HFFc6 (cell line): Measurements from ENCODE around the gene ACSM2A. TPM values are rescaled to one million over a fixed set of nuclear protein-coding genes. Genes with fewer than 3 reads are reported as not detected.
"Not testable (repeated sequence)": the region's sequence is repeated elsewhere in the genome, so short reads cannot be mapped to it uniquely, and the experiment has no call there.

Source experiments
- DNase-seq: peaks from one replicate; pipeline ENCODE4 v3.0.0-alpha.2; 2018
- H3K27ac Mint-ChIP-seq: 2 replicates; pipeline ENCODE4 v1.8.0; 2020; ENCODE audit warnings: mild to moderate bottlenecking, mixed read lengths
- H3K27me3 Mint-ChIP-seq: 2 replicates; pipeline ENCODE4 v1.8.0; 2021; ENCODE audit warnings: mild to moderate bottlenecking, moderate library complexity, mixed read lengths; ENCODE audit not compliant: insufficient read depth
- H3K36me3 Mint-ChIP-seq: 2 replicates; pipeline ENCODE4 v1.8.0; 2021; ENCODE audit warnings: low read depth, mixed read lengths
- H3K4me1 Mint-ChIP-seq: 2 replicates; pipeline ENCODE4 v1.8.0; 2020; ENCODE audit warnings: low read depth, mixed read lengths
- H3K4me3 Mint-ChIP-seq: 2 replicates; pipeline ENCODE4 v1.8.0; 2020; ENCODE audit warnings: mild to moderate bottlenecking, moderate library complexity, mixed read lengths
- H3K9me3 Mint-ChIP-seq: 2 replicates; pipeline ENCODE4 v1.8.0; 2020; ENCODE audit warnings: mild to moderate bottlenecking, mixed read lengths
- total RNA-seq, 6 experiments: library from RNA; stranded (reverse); fragmentation: NEBNext Ultra II Directional; extraction: Animal tissue kit (Norgen Biotek cat#: 25700); gene quantifications; 2 replicates in 1 of 6; 3 replicates in 5 of 6; pipeline ENCODE4 v1.2.3, GENCODE V29; 2021
- TF ChIP-seq, protein P1 (sequence below): fragments of 200-600 bp; sonication (generic); IDR thresholded peaks from 2 replicates; pipeline ENCODE4 v1.5.0; 2021; ENCODE audit warnings: antibody characterized with exemption, mild to moderate bottlenecking

The ACSM2A gene
- total RNA-seq, 6 experiments from 2014 or later = not detected

GRCh38 chr16:20470732-20471131, 19.4 kb downstream of the ACSM2A start:
- DNase-seq, H3K4me3 Mint-ChIP-seq, H3K36me3 Mint-ChIP-seq, H3K4me1 Mint-ChIP-seq, H3K27ac Mint-ChIP-seq, H3K27me3 Mint-ChIP-seq: not testable (repeated sequence)
- H3K9me3 Mint-ChIP-seq = peaks cover 48% of the 10 kb centered on the region

GRCh38 chr16:20477188-20477744, 25.9 kb downstream of the ACSM2A start:
- H3K36me3 Mint-ChIP-seq, H3K27me3 Mint-ChIP-seq, H3K4me1 Mint-ChIP-seq, H3K27ac Mint-ChIP-seq, H3K4me3 Mint-ChIP-seq, DNase-seq: not testable (repeated sequence)
- peaks cover 14% of the 10 kb centered on the region; the same call in 1 of the 2 replicates for H3K9me3 Mint-ChIP-seq

DNA sequence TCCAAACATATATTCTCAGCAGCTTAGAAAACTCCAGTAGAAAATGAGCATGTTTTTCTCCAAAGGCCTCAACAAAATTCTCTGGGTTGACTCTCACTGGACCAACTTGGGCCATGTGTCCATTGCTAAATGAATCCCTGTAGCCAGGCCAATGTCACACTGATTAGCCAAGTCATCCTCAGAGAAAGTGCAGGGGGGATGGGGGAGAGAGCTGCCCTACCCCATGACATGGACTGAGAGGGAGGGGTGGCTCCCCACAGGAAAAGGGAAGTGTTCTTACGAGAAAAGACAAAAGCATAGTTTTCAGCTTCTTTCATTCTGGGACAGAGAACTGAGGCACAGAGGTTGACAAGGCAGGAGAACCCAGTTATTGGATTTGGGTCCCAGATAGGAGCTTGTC, 32.7 kb downstream of the ACSM2A start:
- not testable (repeated sequence) for H3K36me3 Mint-ChIP-seq, H3K4me3 Mint-ChIP-seq, H3K27ac Mint-ChIP-seq, H3K4me1 Mint-ChIP-seq, H3K27me3 Mint-ChIP-seq, DNase-seq
- H3K9me3 Mint-ChIP-seq = peaks cover 33% of the 10 kb centered on the region

DNA sequence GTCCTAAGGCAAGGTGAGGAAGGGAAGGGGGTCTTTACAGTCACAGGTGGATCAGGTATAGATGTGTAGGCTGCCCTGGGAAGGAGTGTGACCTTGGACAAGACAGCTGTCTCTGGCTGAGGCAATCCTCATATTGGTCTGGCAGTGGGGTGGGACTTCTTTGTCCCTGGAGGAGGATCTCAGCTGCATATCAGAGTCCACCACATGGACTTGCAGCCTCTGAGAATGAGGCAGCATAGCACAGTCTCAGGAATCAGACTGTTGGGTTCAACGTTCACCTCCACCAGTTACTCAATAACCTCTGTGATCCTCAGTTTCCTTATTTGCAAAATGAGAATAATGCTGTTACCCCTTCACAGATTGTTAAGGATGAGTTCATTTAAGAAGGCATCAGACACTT, 33.4 kb downstream of the ACSM2A start:
- Mint-ChIP-seq H3K27me3 (no peaks in the 10 kb centered on the region), H3K36me3 (no peaks in the 10 kb centered on the region), H3K4me1 (no peaks in the 10 kb centered on the region), H3K4me3 (no peak overlapping the region), H3K27ac (no peak overlapping the region), H3K9me3 (peaks cover 30% of the 10 kb centered on the region)
- no peak for DNase-seq
- TF ChIP-seq, protein P1, sequence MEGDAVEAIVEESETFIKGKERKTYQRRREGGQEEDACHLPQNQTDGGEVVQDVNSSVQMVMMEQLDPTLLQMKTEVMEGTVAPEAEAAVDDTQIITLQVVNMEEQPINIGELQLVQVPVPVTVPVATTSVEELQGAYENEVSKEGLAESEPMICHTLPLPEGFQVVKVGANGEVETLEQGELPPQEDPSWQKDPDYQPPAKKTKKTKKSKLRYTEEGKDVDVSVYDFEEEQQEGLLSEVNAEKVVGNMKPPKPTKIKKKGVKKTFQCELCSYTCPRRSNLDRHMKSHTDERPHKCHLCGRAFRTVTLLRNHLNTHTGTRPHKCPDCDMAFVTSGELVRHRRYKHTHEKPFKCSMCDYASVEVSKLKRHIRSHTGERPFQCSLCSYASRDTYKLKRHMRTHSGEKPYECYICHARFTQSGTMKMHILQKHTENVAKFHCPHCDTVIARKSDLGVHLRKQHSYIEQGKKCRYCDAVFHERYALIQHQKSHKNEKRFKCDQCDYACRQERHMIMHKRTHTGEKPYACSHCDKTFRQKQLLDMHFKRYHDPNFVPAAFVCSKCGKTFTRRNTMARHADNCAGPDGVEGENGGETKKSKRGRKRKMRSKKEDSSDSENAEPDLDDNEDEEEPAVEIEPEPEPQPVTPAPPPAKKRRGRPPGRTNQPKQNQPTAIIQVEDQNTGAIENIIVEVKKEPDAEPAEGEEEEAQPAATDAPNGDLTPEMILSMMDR = no peak

DNA sequence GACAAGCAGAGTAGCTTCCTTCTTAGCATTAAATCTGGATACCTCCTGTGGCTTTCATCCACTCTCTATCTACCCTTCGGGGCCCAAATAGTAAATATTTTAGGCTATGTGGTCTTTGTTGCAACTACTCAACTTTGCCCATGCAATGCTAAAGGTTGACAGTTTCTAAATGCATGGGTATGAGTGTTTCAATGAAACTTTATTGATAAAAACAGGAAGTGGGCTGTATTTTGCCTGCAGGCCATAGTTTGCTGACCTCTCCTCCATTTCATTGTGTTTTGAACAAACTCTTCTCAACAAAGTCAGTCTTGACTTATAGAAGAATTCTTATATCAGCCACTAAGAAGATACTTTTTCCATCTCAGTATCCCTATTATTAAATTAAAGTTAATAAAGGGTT, 34.1 kb downstream of the ACSM2A start:
- Mint-ChIP-seq H3K27me3 (no peaks in the 10 kb centered on the region), H3K27ac (no peak overlapping the region), H3K36me3 (no peaks in the 10 kb centered on the region), H3K4me3 (no peak overlapping the region), H3K4me1 (no peaks in the 10 kb centered on the region), H3K9me3 (peaks cover 30% of the 10 kb centered on the region)
- TF ChIP-seq, protein P1 = no peak
- no peak for DNase-seq

GRCh38 chr16:20490994-20491393, 39.7 kb downstream of the ACSM2A start:
- H3K9me3 Mint-ChIP-seq, H3K36me3 Mint-ChIP-seq, H3K27ac Mint-ChIP-seq, H3K4me1 Mint-ChIP-seq, DNase-seq, H3K4me3 Mint-ChIP-seq, H3K27me3 Mint-ChIP-seq: not testable (repeated sequence)

DNA sequence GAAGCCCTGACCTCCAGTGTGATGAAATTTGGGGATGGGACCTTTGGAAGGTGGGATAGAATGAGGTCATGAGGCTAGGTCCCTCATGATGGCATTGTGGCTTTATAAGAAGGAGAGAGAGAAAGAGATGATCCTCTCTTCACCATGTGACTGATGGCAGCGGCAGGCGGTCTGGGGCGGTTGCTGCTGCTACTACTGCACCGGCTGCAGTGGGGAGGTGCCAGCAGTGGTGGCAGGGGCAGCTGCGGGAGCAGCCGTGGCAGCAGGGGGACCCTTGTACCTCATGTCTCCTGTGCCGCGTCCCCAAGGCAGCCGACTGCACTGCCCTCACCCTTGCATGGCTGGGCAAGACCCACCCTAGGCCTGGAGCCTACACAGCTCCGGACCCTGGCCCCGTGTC, 40.1 kb downstream of the ACSM2A start:
- not testable (repeated sequence) for H3K27ac Mint-ChIP-seq, H3K4me1 Mint-ChIP-seq, H3K36me3 Mint-ChIP-seq, DNase-seq, H3K27me3 Mint-ChIP-seq, H3K9me3 Mint-ChIP-seq, H3K4me3 Mint-ChIP-seq

DNA sequence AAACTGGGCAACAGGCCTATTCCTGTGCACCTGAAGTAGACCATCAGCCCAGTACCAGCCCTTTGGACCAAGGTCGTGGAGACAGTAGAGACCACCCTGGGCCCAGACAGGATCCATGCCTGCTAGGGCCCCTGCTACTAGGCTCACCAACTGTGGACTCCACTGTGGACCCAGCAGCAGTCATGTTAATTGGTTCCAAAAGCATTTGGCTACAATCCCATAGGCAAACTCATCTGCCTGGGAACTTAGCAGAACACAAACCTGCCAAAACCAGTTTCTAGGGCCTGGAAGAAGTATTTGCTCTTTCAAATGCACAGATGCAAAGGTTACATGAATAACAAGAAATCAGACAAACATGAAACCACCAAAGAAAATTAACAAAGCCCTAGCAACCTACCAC, 53.1 kb downstream of the ACSM2A start:
- no peak overlapping the region for H3K27ac Mint-ChIP-seq
- no peaks in the 10 kb centered on the region for H3K36me3 Mint-ChIP-seq
- H3K9me3 Mint-ChIP-seq = peaks cover 29% of the 10 kb centered on the region

More for the DNA sequence above, 53.1 kb downstream of the ACSM2A start:
- no peaks in the 10 kb centered on the region for H3K4me1 Mint-ChIP-seq
- no peak for DNase-seq
- H3K27me3 Mint-ChIP-seq = no peaks in the 10 kb centered on the region
- TF ChIP-seq, protein P1 = no peak
- H3K4me3 Mint-ChIP-seq = no peak overlapping the region
